Esophagus muscularis mucosa (tissue), 3 donors: Measurements from ENCODE around the gene BSN.

ENCODE experiments used
- POLR2AphosphoS5 ChIP-seq, 2 donors: sonication (generic); formaldehyde crosslinking; IDR thresholded peaks; one replicate each; pipeline ENCODE4 v1.6.1; 2017; ENCODE audit warnings: antibody characterized with exemption in 2 of 2
- TF ChIP-seq, protein P1 (sequence below), 3 experiments: fragments of 200-600 bp in 2 of 3; fragments of 450-650 bp in 1 of 3; sonication (generic) in 2 of 3; IDR thresholded peaks; one replicate each; pipeline ENCODE4 v1.5.1; 2017 to 2019; ENCODE audit warnings: antibody characterized with exemption in 3 of 3, mild to moderate bottlenecking in 2 of 3, moderate library complexity in 1 of 3

GRCh38 chr3:49659756-49660155 lies 105.5 kb downstream of the BSN start:
- TF ChIP-seq, protein P1, sequence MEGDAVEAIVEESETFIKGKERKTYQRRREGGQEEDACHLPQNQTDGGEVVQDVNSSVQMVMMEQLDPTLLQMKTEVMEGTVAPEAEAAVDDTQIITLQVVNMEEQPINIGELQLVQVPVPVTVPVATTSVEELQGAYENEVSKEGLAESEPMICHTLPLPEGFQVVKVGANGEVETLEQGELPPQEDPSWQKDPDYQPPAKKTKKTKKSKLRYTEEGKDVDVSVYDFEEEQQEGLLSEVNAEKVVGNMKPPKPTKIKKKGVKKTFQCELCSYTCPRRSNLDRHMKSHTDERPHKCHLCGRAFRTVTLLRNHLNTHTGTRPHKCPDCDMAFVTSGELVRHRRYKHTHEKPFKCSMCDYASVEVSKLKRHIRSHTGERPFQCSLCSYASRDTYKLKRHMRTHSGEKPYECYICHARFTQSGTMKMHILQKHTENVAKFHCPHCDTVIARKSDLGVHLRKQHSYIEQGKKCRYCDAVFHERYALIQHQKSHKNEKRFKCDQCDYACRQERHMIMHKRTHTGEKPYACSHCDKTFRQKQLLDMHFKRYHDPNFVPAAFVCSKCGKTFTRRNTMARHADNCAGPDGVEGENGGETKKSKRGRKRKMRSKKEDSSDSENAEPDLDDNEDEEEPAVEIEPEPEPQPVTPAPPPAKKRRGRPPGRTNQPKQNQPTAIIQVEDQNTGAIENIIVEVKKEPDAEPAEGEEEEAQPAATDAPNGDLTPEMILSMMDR (IDR thresholded peaks at IDR 0.05), result no peak
- no peak for TF ChIP-seq POLR2AphosphoS5 (IDR thresholded peaks at IDR 0.05)
